A673 (cell line): ENCODE measurements around the gene MET. TPM values are rescaled to one million over a fixed set of nuclear protein-coding genes. Genes with fewer than 3 reads are reported as not detected.

Experiments
- BruUV-seq: library from RNA; stranded (reverse); fragments of 400-500 nt; replicated peaks from 2 replicates; lab custom pipeline; 2021; lab: Mats Ljungman, UMichigan
- CTCF ChIA-PET: fragments of 300-600 bp; sonication (Branson Sonifier 250); formaldehyde crosslinking; loops from one replicate; lab custom pipeline; 2022; ENCODE audit warnings: antibody characterized with exemption; lab: Charles Lee
- POLR2A ChIA-PET: fragments of 300-600 bp; sonication (Branson Sonifier 250); formaldehyde crosslinking; loops from one replicate; lab custom pipeline; 2022; ENCODE audit warnings: antibody characterized with exemption; ENCODE audit not compliant: low non-redundant PET; lab: Charles Lee
- DNase-seq: peaks from one replicate; pipeline ENCODE4 v3.0.0-alpha.2; 2015; ENCODE audit warnings: low spot score
- H3K27ac ChIP-seq: fragments of 200-600 bp; sonication (generic); 2 replicates; pipeline ENCODE4 v1.5.1; 2016; ENCODE audit warnings: mixed run types, low read depth, mild to moderate bottlenecking, mixed read lengths, antibody characterized with exemption, low read length; ENCODE audit not compliant: poor library complexity, severe bottlenecking
- H3K27me3 ChIP-seq: fragments of 200-600 bp; sonication (generic); replicated peaks from 2 replicates; pipeline ENCODE4 v1.6.1; 2017; ENCODE audit warnings: mixed run types, low read depth, mild to moderate bottlenecking, mixed read lengths, antibody characterized with exemption, low read length; ENCODE audit not compliant: insufficient read depth, poor library complexity
- H3K36me3 ChIP-seq: fragments of 200-600 bp; sonication (generic); 2 replicates; pipeline ENCODE4 v1.6.1; 2016; ENCODE audit warnings: mixed run types, mild to moderate bottlenecking, mixed read lengths, antibody characterized with exemption, low read length; ENCODE audit not compliant: insufficient read depth, poor library complexity, severe bottlenecking
- H3K4me1 ChIP-seq: fragments of 200-600 bp; sonication (generic); 2 replicates; pipeline ENCODE4 v1.6.1; 2017; ENCODE audit warnings: mixed run types, mild to moderate bottlenecking, mixed read lengths, antibody characterized with exemption, low read length; ENCODE audit not compliant: insufficient read depth, poor library complexity, severe bottlenecking
- H3K4me3 ChIP-seq: fragments of 200-600 bp; sonication (generic); 2 replicates; pipeline ENCODE4 v1.5.1; 2016; ENCODE audit warnings: low read depth, mixed run types, mild to moderate bottlenecking, mixed read lengths, low read length; ENCODE audit not compliant: poor library complexity, severe bottlenecking
- H3K9me3 ChIP-seq: fragments of 200-600 bp; sonication (generic); 2 replicates; pipeline ENCODE4 v1.6.1; 2016; ENCODE audit warnings: mixed run types, low read depth, mild to moderate bottlenecking, mixed read lengths, antibody characterized with exemption, low read length; ENCODE audit not compliant: poor library complexity, severe bottlenecking
- EZH2 ChIP-seq: fragments of 200-600 bp; sonication (generic); IDR thresholded peaks from 2 replicates; pipeline ENCODE4 v1.6.1; 2017; ENCODE audit warnings: borderline replicate concordance, low read depth, mild to moderate bottlenecking, mixed read lengths, antibody characterized with exemption, low read length; ENCODE audit not compliant: poor library complexity, severe bottlenecking
- intact Hi-C: fragments of 100-400 bp; cut with micrococcal nuclease; formaldehyde crosslinking; loops from one replicate; pipeline ENCODE4 v1.10.0; 2022; ENCODE audit not compliant: unreplicated experiment
- total RNA-seq: library from RNA; stranded (reverse); gene quantifications from 2 replicates; pipeline ENCODE4 v1.2.3, GENCODE V29; 2021
- TF ChIP-seq, protein P1 (sequence below): fragments of 300-800, 200-600 bp; sonication (generic); conservative IDR thresholded peaks from 2 replicates; pipeline ENCODE4 v1.5.1; 2017; ENCODE audit warnings: low read depth, mild to moderate bottlenecking, antibody characterized with exemption, low read length, moderate library complexity, mixed read lengths

MET gene
- total RNA-seq, 1 experiment from 2014 or later: 6.8 TPM

DNA sequence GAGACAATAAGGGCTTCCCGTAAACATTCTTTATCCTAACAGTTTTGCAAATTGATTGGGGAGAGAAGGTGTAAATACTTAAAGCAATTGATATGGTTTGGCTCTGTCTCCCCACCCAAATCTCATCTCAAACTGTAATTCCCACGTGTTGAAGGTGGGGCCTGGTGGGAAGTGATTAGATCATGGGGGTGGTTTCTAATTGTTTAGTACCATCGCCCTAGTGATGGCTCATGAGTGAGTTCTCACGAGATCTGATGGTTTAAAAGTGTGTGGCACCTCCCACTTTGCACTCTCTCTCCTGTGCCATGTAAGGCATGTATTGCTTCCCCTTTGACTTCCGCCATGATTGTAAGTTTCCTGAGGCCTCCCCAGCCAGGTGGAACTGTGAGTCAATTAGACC, 168.3 kb downstream of the MET start:
- Histone ChIP-seq H3K36me3 (no peaks in the 10 kb centered on the region), H3K27me3 (peaks cover 5% of the 10 kb centered on the region), H3K4me1 (no peaks in the 10 kb centered on the region), H3K27ac (no peak overlapping the region), H3K9me3 (no peaks in the 10 kb centered on the region), H3K4me3 (no peak overlapping the region)
- ChIA-PET CTCF (no interaction called here), POLR2A (no interaction called here)
- DNase-seq: no peak
- no TSS peak for BruUV-seq
- intact Hi-C loops: no loop called here
- no peak for TF ChIP-seq EZH2
- TF ChIP-seq, protein P1, sequence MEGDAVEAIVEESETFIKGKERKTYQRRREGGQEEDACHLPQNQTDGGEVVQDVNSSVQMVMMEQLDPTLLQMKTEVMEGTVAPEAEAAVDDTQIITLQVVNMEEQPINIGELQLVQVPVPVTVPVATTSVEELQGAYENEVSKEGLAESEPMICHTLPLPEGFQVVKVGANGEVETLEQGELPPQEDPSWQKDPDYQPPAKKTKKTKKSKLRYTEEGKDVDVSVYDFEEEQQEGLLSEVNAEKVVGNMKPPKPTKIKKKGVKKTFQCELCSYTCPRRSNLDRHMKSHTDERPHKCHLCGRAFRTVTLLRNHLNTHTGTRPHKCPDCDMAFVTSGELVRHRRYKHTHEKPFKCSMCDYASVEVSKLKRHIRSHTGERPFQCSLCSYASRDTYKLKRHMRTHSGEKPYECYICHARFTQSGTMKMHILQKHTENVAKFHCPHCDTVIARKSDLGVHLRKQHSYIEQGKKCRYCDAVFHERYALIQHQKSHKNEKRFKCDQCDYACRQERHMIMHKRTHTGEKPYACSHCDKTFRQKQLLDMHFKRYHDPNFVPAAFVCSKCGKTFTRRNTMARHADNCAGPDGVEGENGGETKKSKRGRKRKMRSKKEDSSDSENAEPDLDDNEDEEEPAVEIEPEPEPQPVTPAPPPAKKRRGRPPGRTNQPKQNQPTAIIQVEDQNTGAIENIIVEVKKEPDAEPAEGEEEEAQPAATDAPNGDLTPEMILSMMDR: no peak

DNA sequence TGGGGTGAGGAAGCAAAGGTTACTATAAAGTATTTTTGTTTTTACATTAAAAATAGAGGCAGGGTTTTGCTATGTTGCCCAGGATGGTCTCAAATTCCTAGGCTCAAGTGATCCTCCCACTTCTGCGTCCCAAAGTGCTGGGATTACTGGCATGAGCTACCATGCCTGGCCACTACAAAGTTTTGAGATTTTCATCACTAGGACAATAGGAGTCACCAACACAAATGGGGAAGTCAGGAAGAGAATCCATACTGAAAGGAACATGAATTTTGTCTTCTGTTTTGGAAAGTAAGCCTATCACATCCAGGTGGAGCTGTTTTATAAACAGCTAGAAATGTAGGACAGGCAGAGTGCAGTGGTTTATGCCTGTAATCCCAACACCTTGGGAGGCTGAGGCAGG, 170.4 kb downstream of the MET start:
- BruUV-seq: no TSS peak
- no peak overlapping the region for H3K27ac ChIP-seq
- no peak overlapping the region for H3K4me3 ChIP-seq
- DNase-seq: no peak
- no peak for TF ChIP-seq EZH2
- TF ChIP-seq, protein P1: no peak
- peaks cover 5% of the 10 kb centered on the region for H3K27me3 ChIP-seq
- no peaks in the 10 kb centered on the region for H3K36me3 ChIP-seq
- H3K4me1 ChIP-seq: no peaks in the 10 kb centered on the region
- no peaks in the 10 kb centered on the region for H3K9me3 ChIP-seq
- ChIA-PET POLR2A (no interaction called here), CTCF (no interaction called here)
- intact Hi-C loops: no loop called here

DNA sequence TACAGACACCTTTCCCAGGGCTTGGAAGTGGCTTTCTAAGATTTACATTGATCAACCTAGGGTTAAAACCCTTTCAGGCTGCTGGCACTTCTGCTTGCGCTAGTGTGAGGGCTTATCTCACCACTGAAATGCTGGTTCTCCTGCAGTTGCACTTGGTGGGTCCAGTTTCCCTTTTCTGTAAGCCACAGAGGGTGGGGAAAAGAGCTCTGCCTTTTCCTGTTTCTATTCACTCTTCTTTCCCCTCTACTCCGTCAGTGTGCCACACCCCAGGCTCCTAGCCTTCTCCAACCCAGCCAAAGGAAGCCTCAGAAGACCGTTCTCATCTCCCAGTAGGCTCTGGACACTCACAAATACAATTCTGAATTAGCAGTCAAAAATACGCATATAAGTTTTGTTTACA, 171.4 kb downstream of the MET start:
- Histone ChIP-seq H3K4me1 (no peaks in the 10 kb centered on the region), H3K9me3 (no peaks in the 10 kb centered on the region), H3K27me3 (peaks cover 5% of the 10 kb centered on the region), H3K36me3 (no peaks in the 10 kb centered on the region), H3K4me3 (no peak overlapping the region), H3K27ac (no peak overlapping the region)
- intact Hi-C loops: no loop called here
- no TSS peak for BruUV-seq
- ChIA-PET CTCF (no interaction called here), POLR2A (interaction anchor here (0.5 kb wide), 1 partner anchor 18 kb away, joined by 3 read pairs; no protein-coding TSS in a partner anchor)
- DNase-seq: no peak
- TF ChIP-seq, protein P1: no peak
- TF ChIP-seq EZH2: no peak

Other genes with a start within 250 kb of the MET start
- 265 and 286 TPM in 2 replicates for gene CAV2, start 172.5 kb upstream of the MET start, total RNA-seq
- gene CAV1, start 147.2 kb upstream of the MET start, total RNA-seq: 1,757 and 2,074 TPM in 2 replicates
- gene CAPZA2, start 190.4 kb downstream of the MET start, total RNA-seq: 118 and 138 TPM in 2 replicates